Bone marrow (tissue), 2 donors: ENCODE results near the gene DTYMK.

Experiments
- DNase-seq, 2 donors: peaks; one replicate each; lab custom pipeline; 2025; lab: John Stamatoyannopoulos, UW

The DTYMK gene

DNA sequence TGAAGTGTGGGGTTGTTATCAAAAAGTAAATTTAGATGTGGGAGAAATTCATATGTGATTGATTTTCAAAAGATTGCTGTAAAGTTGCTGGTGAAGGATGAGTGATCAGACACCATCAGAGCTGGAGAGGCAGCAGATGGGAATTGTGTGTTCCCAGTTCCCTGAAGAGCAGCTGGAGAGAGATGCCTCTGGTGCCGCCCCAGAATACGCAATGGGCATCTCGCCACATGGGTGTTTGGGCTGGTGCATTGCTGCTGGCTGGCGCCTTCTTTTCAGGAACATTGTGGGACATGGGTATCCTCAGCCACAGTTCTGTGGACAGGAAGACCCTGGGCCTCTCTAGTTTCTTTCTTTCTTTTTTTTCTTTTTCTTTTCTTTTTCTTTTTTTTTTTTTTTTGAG, 37.2 kb downstream of the DTYMK start:
- no peak for DNase-seq

DNA sequence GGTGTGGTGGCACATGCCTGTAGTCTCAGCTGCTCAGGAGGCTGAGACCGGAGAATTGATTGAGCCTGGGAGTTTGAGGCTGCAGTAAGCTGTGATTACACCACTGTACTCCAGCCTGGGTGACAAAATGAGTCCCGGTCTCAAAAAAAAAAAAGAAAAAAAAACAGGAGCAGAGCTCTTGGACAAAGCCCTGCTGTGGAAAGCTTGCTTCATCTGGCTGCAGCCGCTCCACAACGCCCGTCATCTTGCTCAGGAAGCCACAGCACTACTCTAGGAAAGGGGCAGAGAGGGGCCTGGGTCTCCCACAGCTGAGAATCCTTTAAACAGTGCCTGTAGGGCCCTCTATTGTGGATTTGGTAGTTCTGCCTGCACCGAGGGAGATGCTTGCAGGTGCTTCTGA, 38.2 kb downstream of the DTYMK start:
- DNase-seq = no peak

DNA sequence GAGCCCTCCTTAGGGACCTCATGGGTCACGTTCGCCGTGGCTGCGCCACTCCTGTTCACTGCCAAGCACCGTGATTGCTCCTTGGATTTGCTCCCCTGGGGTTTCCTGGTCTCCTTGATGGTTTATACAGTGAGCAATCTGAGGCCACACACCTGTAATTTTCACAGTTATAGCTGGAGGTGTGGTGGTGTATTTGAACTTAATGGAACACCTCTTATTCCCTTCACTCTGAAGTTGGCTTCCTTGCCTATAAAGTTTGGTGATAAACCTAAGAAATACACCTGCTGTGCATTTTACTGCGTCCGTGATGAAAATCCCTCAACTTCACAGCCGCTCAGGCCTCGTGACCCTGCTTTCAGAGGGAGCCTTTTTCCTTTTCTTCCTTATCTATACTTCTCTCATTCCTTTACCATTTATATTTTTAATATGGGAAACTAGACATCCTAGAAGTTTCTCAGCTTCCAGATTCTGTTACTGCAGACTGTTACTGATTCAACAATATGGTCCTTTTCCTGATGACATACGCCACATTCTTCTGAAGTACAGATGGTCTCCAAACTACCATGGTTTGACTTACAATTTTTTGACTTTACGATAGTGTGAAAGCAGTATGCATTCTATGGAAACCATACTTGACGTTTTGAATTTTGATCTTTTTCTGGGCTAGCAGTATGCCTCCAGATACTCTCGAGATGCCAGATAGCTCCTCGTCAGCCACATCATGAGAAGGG, 40.5 kb downstream of the DTYMK start:
- no peak for DNase-seq

DNA sequence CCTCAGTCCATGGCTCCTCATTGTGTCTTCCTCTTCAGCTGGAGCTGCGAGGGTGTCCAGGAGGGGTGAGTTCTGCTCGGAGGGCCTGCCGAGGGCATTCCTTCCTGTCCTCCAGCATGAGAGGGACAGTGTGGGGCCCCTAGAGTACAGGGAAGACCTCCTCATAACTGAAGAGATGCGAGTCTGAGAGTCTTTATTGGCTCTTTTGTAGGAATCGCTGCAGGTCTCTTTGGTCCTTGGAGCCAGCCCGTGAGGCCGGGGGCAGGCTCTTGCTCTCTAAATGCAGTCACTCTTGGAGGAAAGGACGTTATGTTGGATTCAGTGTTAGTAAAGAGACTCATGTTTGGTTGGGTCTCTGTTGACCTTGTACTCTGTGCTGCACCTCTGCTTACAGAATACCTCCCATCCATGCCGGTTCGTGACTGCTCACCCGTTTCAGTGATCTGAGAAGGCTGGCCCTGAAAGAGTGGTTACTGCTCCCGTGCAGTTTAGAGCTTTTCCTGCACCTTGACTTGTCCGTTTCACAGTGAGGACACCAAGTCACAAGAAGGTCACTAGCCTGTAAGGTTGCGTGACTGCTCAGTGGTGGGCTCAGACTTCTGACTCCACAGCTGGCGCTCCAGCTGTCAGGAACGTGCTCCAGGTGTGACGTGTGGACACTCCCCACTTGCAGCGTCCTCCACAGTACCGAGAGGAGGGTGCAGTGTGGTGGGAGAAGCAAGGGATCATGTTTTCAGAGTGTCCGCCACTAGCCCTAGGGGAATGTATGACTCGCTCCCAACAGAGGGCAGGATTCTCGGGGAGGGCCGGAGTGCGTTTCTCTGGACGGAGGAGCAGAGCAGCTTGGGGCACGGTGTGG, 41.3 kb downstream of the DTYMK start:
- no peak for DNase-seq

DNA sequence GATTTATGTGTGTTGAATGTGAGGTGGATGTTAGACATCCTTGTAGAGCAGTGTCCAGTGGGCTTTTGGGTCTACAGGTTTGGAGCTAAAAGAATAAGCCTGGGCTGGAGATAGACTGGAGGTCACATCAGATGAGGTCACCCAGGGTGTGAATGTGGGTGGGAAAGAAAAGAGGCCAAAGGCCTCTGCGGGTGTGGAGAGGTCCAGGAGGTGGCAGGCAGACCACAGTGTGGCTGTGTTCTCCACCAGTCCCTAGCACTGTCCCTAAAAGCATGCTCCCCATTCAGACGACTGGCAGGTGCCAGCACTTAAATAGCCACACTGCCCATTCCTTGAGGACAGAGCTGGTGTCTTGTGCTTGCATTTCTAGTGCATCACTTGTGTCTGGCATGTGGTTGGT, 45.0 kb downstream of the DTYMK start:
- DNase-seq = no peak

DNA sequence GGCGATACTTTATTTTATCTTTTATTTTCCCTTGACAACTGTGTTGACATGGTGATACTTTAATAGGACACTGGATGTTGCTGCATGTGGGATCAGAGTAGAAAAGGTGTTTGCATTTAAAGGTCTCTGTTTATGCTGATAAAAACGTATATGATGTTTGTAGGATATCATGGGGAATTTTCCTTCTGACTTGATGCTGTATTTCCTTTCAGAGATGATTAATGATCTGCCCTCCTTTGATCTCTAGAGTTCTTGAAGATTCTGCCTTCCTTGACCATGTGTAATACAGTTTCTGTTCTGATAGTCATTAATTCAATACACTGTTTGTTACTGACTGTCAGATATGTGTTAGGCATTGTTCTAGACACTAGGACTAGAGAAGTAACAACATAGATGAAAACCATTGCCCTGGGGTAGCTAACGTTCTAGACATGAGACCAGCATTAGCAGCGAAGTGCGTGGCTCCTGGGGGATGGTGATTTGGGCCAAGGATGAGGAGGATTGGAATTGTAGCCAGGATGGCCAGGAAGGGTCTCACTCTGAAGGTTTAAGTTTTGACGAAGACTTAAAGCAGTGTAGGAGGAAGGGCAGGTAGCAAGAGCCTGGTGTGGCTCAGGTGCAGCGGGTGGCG, 46.3 kb downstream of the DTYMK start:
- no peak for DNase-seq

DNA sequence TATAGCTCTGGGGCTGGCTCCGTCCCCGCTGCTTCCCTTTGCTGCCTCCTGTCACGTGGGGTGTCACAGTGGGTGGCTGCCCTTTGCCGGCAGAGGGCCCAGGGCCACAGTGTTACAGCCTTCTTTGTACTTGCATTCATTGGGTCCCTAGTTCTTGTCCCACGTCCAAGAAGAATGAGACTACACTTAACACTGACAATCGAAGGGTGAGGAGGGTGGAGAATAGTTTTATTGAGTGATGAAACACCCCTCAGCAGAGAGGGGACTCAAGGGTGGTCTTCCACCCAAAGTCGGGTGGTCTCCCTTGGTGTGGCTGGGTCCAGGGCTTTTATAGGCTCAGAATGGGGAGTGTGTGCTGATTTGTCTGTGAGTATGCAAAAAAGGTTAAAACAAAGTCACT, 47.2 kb downstream of the DTYMK start:
- no peak for DNase-seq

DNA sequence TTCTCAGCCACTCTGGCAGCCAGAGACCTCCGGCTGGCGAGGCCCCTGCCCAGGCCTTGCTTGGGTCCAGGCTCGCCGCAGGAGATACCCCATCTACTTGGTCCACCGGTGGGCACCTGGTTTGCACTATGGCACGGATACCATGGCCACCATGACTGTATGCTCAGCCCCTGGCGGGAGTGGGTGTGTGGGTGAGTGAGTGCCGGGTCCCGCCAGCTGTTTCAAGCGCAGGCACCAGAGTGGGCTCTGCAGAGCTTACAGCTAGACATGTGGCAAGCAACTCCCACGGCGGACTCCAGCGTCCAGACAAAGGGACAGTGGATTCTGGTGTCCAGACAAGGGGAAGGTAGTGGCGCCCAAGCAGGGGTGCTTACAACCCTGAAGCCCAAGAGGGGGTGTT, 47.7 kb downstream of the DTYMK start:
- no peak for DNase-seq

DNA sequence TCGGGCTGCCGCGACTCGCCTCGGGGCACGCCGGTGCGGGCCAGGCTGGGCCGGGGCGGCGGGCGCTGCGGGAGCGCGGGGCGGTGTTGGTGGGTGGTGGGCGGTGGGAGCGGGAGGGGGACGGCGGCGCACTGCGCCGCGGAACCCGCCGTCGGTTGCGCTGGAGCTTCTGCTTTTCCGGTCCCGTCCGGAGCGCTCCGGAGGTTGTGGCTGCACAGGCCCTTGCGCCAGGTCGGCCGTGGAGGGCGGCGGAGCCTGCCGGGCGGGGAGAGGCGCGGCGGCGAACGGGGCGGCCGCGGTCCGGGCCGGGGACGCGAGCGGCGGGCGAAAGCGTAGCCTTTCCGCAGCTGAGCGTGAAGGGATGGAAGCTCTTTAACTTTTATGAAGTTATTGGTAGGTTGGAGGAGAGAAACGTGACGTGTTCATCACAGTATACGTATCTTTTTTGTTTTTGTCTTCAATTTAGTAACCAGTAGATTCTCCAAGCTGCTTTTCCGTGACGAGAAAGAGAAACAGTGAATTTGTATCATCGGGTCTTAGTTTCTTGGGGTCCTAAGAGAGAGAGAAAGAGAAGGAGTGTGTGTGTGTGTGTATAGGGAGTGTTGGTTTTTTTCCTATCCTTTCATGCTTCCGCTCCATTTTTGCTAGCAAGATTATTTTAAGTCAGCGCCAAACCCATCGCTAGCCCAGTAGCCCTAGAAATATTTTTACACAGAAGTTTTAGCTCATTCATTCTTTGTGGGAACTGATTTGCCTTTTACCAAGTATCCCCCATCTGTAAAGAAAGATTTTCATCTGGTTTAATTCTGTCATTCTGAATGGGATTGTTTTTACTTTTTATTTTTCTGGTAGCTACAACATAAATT, 48.6 kb downstream of the DTYMK start:
- no peak for DNase-seq

DNA sequence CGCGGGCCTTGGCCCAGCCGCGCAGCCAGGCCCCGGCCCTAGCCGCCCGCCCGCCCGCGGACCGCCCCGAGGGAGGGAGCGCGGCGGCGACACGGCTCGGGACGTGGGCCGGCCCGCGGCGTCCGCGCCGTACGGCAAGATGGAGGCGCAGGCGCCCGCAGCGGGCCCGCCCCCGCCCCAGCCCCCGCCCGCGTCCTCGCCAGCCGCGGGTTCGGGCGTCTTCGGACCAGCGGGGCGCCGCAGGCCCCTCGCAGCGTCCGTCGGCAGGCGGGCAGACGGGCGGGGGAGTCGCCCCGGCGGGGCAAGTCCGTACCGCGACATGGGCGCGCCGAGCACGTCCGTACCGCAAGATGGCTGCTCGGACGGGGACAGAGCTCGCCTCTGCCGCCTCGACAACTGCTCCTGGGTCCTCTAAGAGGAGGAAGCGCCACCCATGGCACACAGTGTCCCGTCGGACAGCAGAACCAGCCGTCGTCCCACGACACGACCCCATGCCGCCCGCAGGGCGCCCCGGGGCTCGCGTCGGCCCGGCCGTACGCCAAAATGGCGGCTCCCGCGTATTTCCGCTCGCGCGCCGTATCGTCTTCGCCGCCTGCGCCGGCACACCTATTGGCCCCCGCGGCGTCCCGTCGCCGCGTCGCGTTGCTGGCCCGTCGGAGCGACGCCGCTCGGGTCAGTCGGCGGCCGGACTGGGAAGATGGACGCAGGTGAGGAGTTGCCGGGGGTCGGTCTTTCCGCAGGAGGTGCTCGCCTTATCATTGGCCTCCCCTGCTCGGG, 49.4 kb downstream of the DTYMK start, which contains the start of the genes ATG4B and THAP4:
TSS of gene ATG4B (plus strand) at position 676 of the 777 bp plus-strand sequence. CDS start at position 698, 22 bp downstream.
TSS of gene THAP4 (minus strand) at position 141 of the 777 bp plus-strand sequence. CDS start 141 bp downstream, outside the sequence.
- peak; percentile 33 to 77 for DNase-seq

DNA sequence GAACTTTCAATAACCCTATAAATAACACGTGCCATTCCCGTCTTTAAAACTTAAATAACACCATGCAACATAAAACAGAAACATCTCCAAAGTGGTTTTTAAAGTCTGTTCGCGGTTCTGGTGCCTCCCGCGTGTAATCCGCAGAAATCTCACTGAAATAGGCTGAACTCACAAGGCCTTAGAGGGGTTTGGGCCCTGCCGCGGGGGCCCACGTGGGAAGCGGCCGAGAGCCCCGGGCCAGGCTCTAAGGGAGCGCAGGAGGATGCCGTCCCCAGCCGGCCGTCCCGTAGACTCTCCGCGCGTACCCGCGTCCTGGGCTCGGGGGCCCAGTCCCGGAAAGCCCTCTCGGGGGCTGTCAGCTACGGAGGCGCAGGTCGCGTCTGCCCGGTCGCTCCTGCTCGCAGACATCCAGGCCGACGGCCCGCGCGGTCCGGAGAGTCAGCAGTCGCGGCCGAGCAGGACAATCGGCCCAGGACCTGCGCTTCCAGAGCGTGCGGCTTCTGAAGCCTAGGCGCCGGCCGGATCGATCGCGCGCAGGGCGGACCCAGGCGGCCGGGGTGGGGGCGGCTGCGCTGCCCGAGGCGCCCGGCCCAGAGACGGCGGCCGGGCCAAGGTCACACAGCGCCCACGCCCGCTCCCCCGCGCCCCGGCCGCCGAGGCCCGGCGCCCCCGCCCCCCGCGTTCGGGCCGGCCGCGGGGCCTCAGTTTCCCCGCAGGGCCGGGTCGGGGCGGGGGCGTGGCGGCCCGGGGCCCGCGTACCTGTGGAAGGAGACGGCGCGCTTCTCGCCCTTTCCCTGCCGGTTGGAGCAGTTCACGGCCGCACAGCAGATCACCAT, 50.2 kb downstream of the DTYMK start:
- DNase-seq = no peak

DNA sequence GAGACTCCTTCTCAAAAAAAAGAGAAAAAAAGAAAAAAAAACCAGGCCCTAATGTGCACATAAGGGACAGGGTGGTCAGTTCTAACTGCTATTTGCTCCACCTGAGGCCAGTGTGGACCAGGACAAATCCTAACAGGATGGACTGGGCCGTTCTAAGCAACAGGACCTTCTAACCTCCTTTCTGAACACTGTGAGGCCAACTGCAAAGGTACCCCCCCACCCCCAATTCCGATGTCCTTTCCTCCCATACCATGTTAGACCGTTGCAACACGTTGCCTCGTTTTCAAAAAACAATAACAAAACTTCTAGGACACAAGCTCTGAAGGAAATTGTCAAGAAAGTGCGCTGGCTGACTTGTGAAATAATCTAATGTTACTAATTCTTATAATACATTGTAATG, 50.9 kb downstream of the DTYMK start:
- DNase-seq = no peak

DNA sequence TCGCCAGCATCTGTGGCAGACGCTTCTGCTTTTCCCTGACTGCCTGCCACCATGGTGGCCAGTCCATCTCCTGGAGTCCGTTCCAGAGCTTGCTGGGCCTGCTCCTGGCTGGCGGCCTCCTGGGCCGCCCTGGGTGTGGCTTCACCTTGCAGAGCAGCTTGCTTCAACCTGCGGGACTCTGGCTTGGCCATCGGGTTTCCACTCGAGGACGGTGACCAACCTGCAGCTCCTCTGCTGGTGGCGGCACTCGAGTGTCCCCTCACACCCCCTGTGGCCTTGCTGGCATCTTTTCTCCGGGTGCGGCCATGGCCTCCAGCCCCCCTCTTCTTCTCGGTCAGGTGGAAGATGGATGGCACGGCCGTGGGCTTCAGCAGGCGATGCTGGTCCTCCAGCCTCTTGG, 53.1 kb downstream of the DTYMK start:
- DNase-seq = no peak

DNA sequence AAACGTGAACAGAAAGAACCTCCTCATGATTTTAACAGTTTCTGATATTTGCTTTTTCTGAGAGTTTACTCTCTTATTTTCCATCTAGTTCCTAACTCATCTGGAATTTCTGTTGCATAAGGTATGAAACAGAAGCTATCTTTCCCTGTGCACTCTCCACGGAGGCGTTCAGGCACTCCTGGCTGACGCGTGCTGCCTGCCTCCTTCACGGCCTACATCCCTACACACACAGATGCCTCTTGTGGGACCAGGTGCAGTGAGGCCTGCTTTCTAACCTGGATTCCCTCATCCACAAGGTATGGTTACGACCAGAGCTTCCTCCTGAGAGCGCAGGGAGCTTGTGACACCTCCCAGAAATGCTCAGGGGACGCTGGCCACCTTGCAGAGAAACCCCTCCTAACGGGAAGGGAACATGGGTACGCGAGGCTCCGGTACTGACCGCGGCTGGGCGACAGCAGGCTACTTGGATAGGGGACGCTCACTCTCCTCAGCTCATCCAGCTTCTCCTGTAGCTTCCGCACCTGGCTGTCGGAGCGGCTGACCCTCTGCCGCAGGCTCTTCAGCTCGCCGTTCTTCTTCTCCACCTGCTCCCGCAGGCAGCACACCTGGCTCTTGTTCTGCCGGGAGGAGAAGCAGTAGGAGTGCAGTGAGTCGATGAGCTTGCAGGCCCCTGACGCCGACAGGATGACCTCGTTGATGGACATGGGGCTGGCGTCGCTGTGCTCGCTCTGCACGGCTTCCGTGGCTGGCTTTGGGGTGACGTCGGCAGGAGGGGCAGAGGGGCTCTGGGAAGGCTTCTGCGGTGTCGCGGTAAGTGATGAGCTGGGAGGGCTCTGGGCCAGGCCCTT, 53.9 kb downstream of the DTYMK start:
- DNase-seq = no peak

DNA sequence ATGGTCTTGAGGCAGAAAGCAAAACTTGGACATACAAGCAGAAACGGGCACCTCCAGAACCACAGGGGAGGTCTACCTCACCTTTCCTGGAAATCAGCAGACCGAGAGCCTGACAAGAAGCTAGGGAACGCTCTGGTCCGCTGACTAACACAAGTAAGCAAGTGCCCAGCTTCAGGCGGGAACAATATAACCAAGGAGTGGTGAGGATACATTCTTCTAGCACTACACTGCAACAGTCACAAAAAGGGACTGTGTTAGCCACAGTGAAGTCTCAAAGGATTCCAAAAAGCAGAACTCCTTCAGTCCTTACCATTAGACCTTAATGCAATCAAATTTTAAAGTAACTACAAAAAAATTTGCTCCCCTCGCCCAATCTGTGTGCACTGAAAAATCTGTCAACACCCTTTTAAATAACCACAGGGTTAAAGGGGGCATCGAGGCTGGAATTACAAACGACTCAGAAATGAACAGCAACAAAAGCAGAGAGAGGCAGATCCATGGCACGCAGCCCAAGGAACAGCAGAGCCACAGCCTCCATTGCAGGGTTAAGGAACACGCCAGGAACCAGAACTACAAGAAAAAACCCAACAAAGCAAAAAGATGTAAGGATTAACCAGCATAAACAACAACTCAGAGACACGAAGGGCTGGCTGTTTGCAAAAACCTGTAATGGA, 56.7 kb downstream of the DTYMK start:
- DNase-seq = no peak

DNA sequence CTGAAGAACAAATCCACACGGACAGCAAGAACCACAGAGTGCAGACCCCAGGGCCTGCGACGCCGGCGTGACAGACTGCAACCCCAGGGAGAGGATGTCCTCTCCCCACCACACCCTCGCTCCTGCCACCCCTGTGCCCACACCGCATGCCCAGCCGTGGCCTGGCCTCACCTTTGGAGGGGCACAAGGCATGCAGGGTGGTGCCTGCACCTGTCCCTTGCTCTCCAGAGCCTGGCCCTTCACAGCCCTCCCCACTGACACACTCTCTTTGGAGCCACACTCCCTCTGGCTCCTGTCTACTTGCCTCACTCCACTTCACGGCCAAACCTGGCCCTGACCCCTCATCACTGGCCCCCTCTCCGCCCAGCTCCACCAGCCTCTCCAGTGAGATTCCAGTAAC, 58.9 kb downstream of the DTYMK start:
- no peak for DNase-seq
